ENCODE data around the gene FSTL1.

FSTL1 gene

GRCh38 chr3:120348991-120349854 is 101.6 kb downstream of the FSTL1 start, which contains the start of gene LRRC58:
Gene LRRC58 (minus strand): TSS chr3:120349354. CDS start chr3:120349243, 111 bp downstream.
- TF ChIP-seq, protein P1, sequence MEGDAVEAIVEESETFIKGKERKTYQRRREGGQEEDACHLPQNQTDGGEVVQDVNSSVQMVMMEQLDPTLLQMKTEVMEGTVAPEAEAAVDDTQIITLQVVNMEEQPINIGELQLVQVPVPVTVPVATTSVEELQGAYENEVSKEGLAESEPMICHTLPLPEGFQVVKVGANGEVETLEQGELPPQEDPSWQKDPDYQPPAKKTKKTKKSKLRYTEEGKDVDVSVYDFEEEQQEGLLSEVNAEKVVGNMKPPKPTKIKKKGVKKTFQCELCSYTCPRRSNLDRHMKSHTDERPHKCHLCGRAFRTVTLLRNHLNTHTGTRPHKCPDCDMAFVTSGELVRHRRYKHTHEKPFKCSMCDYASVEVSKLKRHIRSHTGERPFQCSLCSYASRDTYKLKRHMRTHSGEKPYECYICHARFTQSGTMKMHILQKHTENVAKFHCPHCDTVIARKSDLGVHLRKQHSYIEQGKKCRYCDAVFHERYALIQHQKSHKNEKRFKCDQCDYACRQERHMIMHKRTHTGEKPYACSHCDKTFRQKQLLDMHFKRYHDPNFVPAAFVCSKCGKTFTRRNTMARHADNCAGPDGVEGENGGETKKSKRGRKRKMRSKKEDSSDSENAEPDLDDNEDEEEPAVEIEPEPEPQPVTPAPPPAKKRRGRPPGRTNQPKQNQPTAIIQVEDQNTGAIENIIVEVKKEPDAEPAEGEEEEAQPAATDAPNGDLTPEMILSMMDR (IDR thresholded peaks at IDR 0.05; ENCODE audit: low read depth, low read length), result no peak; the same call in 1 of the 2 replicates
- no peak for TF ChIP-seq EZH2phosphoT487 (IDR thresholded peaks at IDR 0.05; ENCODE audit: low read depth)
- peaks cover 23% of the 10 kb centered on the region for H3K4me1 ChIP-seq (ENCODE audit: low read length)
- H3K36me3 ChIP-seq (replicated peaks; ENCODE audit: low read depth, low read length), result peaks cover 30% of the 10 kb centered on the region
- H3K4me2 ChIP-seq (ENCODE audit: low read length), result peak within 1 kb of the TSS; percentile 97
- peak within 1 kb of the TSS; percentile 95 for H3K4me3 ChIP-seq (ENCODE audit: low read length)
- H3K79me2 ChIP-seq (ENCODE audit: low read length), result peaks cover 52% of the 10 kb centered on the region
- H4K20me1 ChIP-seq (ENCODE audit: insufficient read depth, low read length), result peaks cover 33% of the 10 kb centered on the region
- H3K27me3 ChIP-seq (ENCODE audit: low read depth, low read length), result no peaks in the 10 kb centered on the region
- H3K27ac ChIP-seq (ENCODE audit: low read length), result peak within 1 kb of the TSS; percentile 81
- peak within 1 kb of the TSS; percentile 94 for H3K9ac ChIP-seq (ENCODE audit: low read length)
- H3K9me3 ChIP-seq (ENCODE audit: insufficient read depth, low read length), result no peaks in the 10 kb centered on the region
- peak within 1 kb of the TSS; percentile 72 for H2AFZ ChIP-seq (ENCODE audit: low read depth, low read length)

DNA sequence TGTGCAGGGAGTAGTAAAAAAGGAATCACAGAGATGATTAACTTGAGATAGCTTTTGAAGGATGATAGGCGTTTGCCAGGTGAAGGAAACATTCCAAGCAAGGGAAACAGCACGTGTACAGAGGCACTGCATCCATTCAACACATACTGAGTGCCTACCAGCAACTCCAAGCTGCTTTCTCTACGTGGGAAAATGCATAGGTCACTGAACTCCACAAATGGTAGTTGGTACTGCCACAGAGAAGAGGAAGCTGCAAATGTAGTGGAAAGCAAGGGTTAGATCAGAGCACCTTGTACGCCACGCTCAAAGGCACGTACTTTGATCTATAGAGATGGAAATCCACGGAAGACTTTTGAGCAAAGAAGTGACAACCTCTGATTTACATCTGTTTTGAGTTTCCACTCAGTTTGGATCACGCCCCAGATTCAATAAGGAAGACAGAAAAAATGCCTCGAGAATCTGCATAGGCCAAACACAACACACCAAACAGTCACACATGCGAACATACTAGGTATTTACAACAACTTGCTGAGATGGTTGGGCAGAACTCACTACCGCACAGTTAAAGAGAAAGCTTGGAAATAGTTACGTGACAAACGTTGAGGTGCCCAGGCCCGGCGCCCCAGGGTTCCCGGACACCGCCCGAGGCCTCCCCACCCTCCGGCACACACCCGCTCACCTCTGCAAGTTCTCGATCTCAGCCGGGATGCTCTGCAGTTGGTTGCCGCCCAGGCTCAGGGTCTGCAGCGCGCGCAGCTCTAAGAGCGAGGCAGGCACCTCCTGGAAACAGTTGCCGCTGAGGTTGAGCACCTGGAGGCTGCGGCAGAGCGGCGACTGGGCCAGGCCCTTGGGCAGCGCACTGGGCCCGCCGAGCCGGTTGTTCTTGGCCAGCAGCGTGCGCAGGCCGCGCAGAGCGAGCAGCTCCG is 102.5 kb downstream of the FSTL1 start:
- Histone ChIP-seq H3K9me3 (ENCODE audit: insufficient read depth, low read length) (no peaks in the 10 kb centered on the region), H3K4me3 (ENCODE audit: low read length) (peak overlapping the region; percentile 95), H3K4me1 (ENCODE audit: low read length) (peaks cover 23% of the 10 kb centered on the region), H3K27ac (ENCODE audit: low read length) (peak overlapping the region; percentile 81), H3K27me3 (ENCODE audit: low read depth, low read length) (no peaks in the 10 kb centered on the region), H2AFZ (ENCODE audit: low read depth, low read length) (0 out of 2 replicates have a peak overlapping the region, but pooled peaks have one; percentile 54), H3K4me2 (ENCODE audit: low read length) (peak overlapping the region; percentile 97), H3K36me3 (replicated peaks; ENCODE audit: low read depth, low read length) (peaks cover 38% of the 10 kb centered on the region), H3K9ac (ENCODE audit: low read length) (peak overlapping the region; percentile 94), H4K20me1 (ENCODE audit: insufficient read depth, low read length) (peaks cover 34% of the 10 kb centered on the region), H3K79me2 (ENCODE audit: low read length) (peaks cover 61% of the 10 kb centered on the region)
- no peak for TF ChIP-seq EZH2phosphoT487 (IDR thresholded peaks at IDR 0.05; ENCODE audit: low read depth)
- TF ChIP-seq, protein P1 (IDR thresholded peaks at IDR 0.05; ENCODE audit: low read depth, low read length), result no peak

DNA sequence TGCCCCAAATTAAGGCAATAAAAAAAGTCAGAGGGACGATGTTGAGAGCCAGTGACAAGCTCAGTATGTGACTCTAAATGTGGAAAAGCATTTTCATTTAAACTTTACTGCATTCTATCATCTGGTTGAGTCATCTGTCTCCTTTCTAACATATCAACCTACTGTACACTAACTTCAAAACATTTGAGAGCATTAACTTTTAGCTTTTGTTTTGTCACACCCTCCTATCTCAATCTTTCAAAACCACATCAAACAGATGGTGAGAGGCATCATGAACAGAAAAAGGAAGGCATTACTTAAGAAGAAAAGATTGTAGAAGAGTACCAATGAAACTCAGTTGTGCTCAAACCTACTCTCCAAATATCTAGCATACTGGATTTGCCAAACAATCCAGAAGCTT is 106.4 kb downstream of the FSTL1 start:
- no peak overlapping the region for H3K4me2 ChIP-seq (ENCODE audit: low read length)
- H3K27me3 ChIP-seq (ENCODE audit: low read depth, low read length), result no peaks in the 10 kb centered on the region
- peaks cover 98% of the 10 kb centered on the region for H3K79me2 ChIP-seq (ENCODE audit: low read length)
- peaks cover 9% of the 10 kb centered on the region for H3K4me1 ChIP-seq (ENCODE audit: low read length)
- H3K9me3 ChIP-seq (ENCODE audit: insufficient read depth, low read length), result peaks cover 8% of the 10 kb centered on the region; the same call in 1 of the 2 replicates
- TF ChIP-seq, protein P1 (IDR thresholded peaks at IDR 0.05; ENCODE audit: low read depth, low read length), result no peak
- TF ChIP-seq EZH2phosphoT487 (IDR thresholded peaks at IDR 0.05; ENCODE audit: low read depth), result no peak
- H4K20me1 ChIP-seq (ENCODE audit: insufficient read depth, low read length), result peaks cover 39% of the 10 kb centered on the region
- no peak overlapping the region for H2AFZ ChIP-seq (ENCODE audit: low read depth, low read length)
- H3K4me3 ChIP-seq (ENCODE audit: low read length), result no peak overlapping the region
- peaks cover 75% of the 10 kb centered on the region for H3K36me3 ChIP-seq (replicated peaks; ENCODE audit: low read depth, low read length)
- H3K27ac ChIP-seq (ENCODE audit: low read length), result no peak overlapping the region
- H3K9ac ChIP-seq (ENCODE audit: low read length), result no peak overlapping the region
